ENCODE measurements around the gene C20orf202.

DNA sequence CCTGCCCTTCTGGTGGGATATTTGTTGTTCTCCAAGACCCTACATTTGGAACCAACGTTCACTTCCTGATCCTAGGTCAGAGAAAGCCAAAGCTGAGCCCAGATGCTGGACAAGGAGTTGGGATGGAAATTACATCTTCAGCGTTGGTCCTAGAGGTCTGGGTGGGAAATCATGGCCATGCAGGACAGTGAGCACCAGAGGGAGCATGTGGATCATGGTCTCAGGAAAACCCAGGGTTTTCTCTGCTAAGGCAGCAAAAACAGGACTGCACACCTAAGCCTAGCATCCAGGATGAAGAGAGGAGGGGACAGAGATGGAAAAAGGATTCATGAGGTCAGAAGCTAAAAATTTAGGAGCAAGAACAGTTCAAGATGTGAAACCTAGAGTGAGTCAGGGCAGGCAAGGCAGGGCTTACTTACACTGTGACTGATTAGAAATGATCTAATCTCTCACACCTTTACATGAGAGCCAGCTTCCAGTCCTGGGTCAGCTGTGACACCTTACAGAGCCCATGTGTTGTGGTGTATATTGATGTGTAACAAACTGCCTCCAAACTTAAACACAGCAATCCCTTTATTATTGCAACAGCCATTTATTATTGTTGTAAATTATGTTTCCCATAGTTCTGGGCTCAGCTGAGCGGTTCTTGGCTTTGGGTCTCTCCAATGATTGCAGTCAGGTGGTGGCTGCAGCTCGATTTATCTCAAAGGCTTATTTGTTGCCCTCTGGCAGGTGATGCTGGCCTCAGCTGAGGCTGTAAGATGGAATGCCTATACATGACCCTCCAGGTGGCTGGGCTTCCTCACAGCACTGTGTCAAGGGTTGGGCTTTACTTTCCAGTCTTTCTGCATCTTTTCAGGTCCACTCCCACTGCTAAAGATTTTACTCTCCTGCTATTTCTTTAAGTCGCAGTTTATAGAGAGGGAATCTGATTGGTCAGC is 6.5 kb downstream of the C20orf202 start:
- TF ChIP-seq TAF1 (IDR thresholded peaks at IDR 0.05; ENCODE audit: borderline replicate concordance, insufficient read depth, low read length) = no peak
- no peak for TF ChIP-seq POLR2AphosphoS5 (IDR thresholded peaks at IDR 0.05; ENCODE audit: low read depth, low read length)
- TF ChIP-seq SIN3A (IDR thresholded peaks at IDR 0.05; ENCODE audit: borderline replicate concordance, insufficient read depth, low read length) = no peak

Data from PFSK-1 (cell line).